Mammary epithelial cell (primary cell): ENCODE results near the gene TRNAU1AP.

Experiments
- CTCF ChIP-seq, 2 donors: IDR thresholded peaks in 1 of 2; conservative IDR thresholded peaks in 1 of 2; 2 replicates each; pipeline ENCODE4 v1.5.1; 2011 to 2012; ENCODE audit warnings: inconsistent platforms in 2 of 2, low read length in 2 of 2, mild to moderate bottlenecking in 2 of 2, control low read depth in 1 of 2, low read depth in 1 of 2; ENCODE audit not compliant: insufficient read depth in 1 of 2; ENCODE audit errors: extremely low read depth in 1 of 2
- EZH2 ChIP-seq: IDR thresholded peaks from 2 replicates; pipeline ENCODE4 v1.6.1; 2012; ENCODE audit warnings: low read length, inconsistent platforms, borderline replicate concordance

- no peak for TF ChIP-seq CTCF (conservative IDR thresholded peaks at IDR 0.05 in 1 of 2, IDR thresholded peaks at IDR 0.05 in 1 of 2; ENCODE audit: extremely low read depth in 1 of 2, insufficient read depth in 1 of 2, low read depth in 1 of 2, low read length in 2 of 2)
- no peak for TF ChIP-seq EZH2
These were observed 14.0 kb downstream of the TRNAU1AP start for GRCh38 chr1:28566931-28567330.
